Stimulated activated CD8-positive, alpha-beta memory T cell treated with anti-CD3 and anti-CD28 coated beads, Interleukin-12 subunit alpha, Interleukin-12 subunit beta, amount 100 ng/mL, for 24 hours (primary cell): Measurements from ENCODE around the gene THRB.

Experiments used
- DNase-seq: peaks from one replicate; pipeline ENCODE4 v3.0.0-alpha.2; 2020; ENCODE audit errors: extremely low read depth

Gene THRB

DNA sequence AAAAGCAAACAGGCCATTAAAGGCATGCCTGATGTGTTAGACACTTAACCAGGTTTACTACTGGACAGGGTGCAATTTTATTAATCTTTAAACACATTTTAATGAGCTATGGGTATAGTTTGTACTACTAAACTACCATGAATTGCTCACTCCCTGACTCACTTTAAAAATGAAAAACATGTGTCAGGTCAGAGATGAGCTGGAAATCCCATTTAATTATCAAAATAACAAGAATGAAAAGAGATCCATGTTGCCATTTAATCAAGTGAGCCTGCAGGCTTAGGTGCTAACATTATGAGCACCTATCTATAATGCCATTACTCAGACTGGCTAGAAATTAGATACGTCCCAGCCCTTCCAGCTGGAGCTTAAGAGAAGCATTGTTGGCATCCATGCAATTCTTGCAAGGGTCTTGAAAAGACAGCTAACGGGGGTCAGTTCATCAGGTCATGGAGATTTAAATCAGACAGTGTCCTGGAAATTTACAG lies 224.4 kb downstream of the THRB start:
- no peak for DNase-seq

DNA sequence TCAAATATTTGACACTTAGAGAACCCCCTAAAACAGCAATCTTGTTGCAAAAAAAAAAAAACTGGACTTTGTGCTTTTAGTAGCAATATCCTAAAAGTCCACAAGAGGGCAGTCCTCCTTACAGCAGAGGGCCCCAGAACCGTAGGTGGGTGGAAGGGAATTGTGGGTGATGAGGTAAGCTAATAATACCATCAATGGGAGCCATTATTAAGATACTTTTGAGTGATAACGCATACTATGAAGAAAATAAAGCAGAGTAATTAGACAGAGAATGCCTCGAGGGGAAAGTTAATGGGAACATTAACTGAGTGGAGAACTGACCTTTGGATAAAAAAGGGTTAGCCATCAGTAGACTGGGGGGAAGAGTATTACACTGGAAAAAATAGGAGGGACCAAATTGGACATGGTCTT lies 229.9 kb downstream of the THRB start:
- DNase-seq: no peak

DNA sequence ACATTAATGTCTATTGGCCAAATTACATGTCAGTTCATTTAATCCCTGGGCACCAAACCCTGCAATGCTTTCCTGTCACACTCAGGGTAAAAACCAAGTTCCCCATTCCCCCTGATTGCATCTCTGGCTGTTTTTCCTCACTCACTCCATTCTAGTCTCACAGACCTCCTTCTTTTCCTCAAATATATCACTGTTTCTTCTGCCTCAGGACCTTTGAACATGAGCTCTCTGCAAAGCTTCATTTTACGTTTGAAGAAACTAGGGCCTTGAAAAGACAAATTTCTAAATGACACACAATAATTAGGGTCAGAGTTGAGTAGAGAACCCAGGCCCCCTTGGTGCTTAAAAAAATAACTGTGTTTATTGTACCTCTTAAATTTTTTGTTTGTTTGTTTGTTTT lies 230.6 kb downstream of the THRB start:
- no peak for DNase-seq

DNA sequence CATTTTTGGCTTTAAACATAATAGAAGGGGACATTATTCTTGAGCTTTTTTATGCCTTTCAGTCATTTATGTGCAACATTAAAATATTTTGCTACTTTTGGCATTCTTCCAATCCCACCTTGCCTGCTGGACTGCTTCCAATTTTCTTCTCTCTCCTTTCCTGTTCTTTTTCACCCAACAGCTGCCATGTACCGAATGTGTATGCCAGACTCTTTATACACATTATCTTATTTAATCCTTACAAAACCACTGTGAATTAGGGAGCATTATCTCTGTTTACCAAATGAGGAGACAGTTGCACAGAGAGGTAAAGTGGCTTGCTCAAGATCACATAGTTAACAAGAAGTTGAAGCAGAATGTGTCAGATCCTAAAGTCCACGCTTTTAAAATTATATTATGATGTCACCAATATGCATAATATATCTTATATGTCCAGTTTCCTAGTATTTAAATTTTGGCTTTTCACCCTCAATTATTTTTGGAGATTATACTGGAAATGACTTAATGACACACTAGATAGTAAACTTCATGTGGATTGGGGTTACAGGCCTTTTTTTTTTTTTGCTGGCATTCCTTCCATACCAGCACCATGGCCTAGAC lies 231.5 kb downstream of the THRB start:
- DNase-seq: no peak

DNA sequence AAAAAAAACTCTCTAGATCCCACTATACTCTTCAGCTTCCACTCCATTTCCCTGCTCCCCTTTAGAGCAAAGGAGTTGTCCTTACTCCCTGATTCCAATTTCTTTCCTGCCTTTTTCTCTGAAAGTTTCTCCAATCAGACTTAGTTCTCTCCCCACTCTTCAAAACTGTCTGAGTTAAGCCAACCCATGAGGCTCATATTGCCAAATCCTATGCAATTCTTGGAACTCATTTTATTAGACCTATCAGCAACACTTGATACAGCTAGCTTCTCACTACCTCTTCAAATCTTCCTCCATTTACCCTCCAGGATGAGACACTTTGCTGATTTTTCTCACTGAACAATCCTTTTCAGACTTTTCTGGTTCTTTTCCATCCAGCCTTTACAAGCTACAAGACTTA lies 233.1 kb downstream of the THRB start:
- DNase-seq: no peak

DNA sequence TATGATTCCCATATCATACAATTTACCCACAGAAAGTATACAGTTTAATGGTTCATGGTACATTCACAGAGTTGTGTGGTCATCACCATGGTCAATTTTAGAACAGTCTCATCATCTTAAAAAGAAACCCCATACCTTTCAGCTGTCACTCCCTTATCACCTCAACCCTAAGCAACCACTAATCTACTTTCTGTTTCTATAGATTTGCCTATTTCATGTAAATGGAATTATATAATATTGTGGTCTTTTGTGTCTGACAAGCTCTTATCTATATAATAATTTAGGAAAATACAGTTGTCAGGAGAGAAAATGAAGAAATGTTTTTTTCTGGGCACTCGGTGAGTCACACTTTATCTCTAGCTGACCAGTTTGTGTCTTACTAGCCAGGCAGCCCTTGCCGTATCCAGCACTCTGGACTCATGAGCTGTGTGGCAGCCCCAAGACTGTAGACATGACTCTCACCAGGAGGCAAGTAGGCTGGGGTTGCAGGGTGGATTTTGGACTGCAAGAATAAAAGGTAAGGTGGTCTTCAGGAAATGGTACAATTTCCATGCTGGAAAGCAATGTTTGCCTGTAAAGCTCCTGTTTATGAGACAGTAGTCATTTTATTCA lies 234.6 kb downstream of the THRB start:
- DNase-seq: no peak

DNA sequence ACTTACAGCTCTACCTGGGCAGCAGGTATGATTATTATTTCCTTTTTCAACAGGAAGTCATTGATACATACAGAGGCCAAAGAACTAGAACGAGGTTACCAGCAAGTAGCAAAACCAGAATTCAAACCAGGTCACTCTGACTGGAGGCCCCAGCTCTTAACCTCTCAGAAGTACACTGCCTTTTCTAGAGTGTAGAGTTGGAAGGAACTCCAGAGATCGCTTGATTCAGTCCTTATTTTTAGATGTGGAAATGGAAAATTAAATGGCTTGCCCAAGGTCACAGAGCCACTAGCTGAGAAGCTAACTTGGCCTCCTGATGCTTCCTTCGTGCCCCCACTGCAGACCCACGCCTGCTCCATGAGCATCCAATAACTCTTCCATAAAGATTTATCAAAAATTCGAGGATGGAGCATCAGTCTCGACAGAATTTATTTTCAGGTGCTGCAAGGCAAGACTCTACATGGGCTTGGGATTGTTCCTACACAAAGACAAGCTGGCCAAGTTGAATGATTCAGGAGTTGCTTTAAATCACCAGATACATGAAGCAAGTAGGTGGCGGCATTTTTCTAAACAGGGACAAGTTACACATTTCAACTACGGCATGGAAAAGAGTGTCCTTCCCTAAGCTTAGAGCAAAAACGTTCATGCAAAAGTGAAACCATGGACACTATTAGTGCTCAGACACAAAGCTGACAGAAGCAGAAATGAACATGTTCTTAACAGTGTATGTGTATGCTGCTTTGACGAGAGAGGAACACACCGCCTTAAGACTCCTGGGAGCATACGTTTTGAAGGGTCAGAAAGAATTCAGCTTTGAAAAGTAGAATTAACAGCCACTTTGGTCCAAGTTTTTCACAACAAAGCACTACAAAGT lies 235.7 kb downstream of the THRB start:
- DNase-seq: no peak

- no peak for DNase-seq
These were observed 236.4 kb downstream of the THRB start for GRCh38 chr3:24258260-24258659.

DNA sequence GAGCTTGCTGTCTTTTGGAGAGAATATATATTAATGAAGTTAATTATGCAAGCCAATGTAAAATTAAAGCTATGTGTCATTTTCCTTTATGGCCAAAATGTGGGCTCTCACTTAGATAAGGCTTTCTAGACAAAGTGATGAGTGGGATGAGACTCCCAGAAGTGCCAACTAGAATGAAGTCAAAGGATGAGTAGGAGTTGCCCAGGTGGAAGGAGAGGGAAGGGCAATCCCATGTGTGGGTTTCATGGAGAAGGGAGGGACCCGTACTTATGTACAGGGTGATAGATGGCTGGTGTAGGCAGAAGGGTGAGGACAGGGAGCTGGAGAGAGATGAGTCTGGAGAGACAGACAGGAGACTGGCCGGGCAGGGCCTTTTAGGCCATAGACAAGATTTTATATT lies 239.2 kb downstream of the THRB start:
- no peak for DNase-seq

- no peak for DNase-seq
These were observed 240.0 kb downstream of the THRB start for GRCh38 chr3:24254649-24255048.

- DNase-seq: no peak
These were observed 241.3 kb downstream of the THRB start for GRCh38 chr3:24253336-24253735.

- DNase-seq: no peak
These were observed 245.1 kb downstream of the THRB start for GRCh38 chr3:24249523-24249922.

DNA sequence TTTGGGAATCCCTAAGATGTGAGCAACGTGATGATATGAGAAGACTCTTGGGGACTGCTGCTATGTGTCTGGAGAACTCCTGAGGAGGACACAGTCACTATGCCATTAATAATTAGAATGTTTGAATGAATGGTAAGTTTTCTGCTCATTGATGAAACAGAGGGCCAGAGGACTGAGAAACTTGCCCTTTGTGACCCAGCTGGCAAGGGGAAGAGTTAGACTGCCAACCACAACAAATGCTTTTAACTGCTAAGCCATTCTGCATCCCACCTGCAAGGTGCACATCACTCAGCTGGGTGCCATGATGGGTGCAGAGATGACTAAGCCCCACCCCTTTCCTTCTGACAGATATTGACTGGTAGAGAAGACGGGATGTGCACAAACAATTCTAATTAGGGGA lies 249.6 kb downstream of the THRB start:
- no peak for DNase-seq

- DNase-seq: no peak
These were observed 250.2 kb downstream of the THRB start for GRCh38 chr3:24244491-24244890.

GRCh38 chr3:24242012-24242698 lies 252.5 kb downstream of the THRB start:
- DNase-seq: no peak

DNA sequence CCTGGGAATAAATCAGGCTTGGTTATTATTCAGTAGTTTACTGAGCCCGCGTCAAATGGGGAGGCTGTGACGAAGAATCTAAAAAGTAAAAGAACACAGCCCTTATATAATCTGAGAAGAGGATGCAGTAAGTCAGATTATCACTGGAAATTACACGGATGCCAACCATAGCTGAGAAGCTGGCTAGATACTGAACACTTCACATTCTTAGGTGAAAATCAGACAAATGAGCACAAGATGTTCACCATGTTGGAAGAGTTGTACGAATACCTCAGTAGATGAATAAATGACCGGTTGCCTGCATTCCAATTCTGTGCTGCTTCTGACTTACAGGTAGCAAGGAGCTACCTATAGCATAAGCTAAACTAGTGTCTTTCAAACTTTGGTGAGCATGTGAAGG lies 254.3 kb downstream of the THRB start:
- no peak for DNase-seq

DNA sequence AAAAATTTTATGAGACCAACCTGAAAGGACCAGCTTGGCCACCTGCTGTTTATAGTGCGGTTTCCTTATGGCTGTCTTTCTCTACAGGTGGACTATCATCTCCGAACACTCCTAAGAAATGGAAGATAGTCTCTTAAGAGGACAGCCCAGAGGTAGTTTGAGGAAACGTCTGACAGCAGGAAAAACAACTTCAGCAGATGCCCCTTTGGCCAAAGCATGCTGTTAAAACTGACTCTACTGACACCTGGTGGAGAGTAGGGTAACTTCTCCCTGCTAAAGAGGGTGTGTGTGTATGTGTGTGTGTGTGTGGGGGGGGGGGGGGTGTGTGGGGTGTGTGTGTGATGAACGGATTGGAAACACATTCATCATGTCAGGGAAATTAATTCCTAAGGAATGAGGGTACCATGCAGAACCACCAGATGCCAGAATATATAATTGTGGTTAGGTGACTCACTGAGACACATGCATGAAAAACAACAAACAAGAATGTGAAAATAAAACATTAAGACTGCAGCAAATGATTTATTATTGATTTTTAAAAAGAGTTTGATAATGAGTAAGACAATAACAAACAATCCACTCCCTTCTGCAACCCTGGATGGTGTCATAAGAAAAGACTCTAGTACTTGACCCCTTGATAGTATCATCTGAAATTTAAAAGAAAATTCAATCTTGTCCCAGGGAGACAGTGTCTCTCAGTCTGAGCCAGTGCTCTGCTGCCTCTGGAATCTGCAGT lies 256.5 kb downstream of the THRB start:
- no peak for DNase-seq

DNA sequence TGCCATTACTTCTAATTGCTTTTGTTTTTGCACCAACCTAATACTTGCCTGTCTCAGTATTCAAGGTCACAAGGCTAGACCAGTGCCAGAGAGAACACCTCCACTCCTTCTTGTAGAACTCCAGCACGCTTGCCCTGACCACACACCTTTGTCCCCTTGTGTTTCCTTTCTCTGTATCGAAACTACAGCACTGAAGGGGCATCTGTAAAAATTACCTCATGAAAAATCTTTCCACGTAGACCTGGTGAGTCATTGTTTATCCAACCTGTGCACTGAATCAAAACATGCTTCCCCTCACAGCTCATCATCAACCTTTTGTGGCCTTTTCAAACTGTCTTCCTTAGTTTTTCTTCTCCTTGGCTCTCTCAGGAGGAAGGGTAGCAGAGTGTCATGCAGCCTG lies 259.5 kb downstream of the THRB start:
- DNase-seq: no peak

DNA sequence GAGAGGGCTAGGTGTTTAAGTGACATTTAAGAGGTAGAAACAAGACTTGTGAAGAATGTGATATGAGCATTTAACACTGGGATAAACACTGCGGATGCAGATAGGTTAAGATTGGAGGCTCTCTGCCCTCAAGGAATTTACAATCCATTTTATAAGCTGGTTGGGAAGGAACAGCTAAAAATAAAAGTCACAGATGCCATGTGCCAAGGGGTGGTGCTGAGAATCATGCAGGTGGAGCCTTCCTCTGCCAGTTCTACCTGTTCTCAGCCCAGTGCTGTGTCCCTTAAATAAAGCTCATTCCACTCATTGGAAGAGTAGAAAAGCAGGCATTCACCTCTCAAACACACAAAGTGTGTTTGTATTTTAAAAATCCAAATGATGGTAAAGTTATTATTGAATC lies 261.9 kb downstream of the THRB start:
- no peak for DNase-seq

DNA sequence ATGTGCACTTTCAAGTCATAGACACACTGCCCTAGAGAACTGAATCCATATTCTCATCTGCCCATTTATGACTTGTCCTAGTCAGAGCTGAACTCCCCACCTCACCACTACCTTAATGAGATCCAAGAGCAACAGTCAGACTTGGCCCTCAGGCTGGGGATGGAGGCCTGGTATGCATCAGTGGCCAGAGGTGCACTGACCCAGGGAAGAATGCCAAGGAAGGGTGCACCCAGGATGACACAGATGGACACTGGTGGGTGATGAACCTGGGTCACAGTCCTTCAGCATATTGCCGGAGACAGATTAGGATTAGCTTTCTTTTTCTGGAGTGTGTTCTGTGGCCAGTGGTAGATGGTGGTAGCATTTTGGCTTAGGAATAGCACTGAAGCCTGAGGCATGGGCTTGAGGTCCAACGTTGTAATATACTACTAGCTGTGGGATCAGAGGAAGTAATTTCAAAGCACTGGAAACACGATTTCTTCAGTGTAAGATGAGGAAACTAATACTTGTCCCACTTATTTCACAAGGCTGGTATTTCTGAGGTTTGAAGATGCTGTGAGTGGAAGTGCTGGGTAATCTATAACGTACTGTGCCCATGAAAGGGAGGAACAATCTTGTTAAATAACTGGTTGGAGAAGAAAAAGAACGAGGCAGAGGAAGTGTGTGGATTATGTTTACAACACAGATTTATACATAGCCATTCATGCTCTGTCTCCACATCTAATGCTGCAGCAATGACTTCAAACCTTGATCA lies 265.0 kb downstream of the THRB start:
- DNase-seq: no peak

GRCh38 chr3:24227635-24228034 lies 267.0 kb downstream of the THRB start:
- no peak for DNase-seq
